NCI-H526 treated with DMSO at 0.1 percent for 48 hours (cell line): ENCODE results near the gene ANKRD24.
"Not testable (repeated sequence)": the region's sequence is repeated elsewhere in the genome, so short reads cannot be mapped to it uniquely, and the experiment has no call there.

Source experiments
- DNase-seq: peaks from one replicate; lab custom pipeline; 2025; lab: John Stamatoyannopoulos, UW

ANKRD24 gene

GRCh38 chr19:4182084-4182810, at the start of gene ANKRD24, which contains the start of gene SIRT6:
Gene ANKRD24, plus strand, starts transcription at chr19:4182689. Its CDS starts 3,737 bp downstream, at chr19:4186426.
Gene SIRT6, minus strand, starts transcription at chr19:4182563. Its CDS starts 24 bp downstream, at chr19:4182539.
- DNase-seq = peak; percentile 71

- DNase-seq = no peak
Observed at GRCh38 chr19:4134351-4134750, 48.1 kb upstream of the ANKRD24 start.

GRCh38 chr19:4135386-4135785, 47.1 kb upstream of the ANKRD24 start:
- not testable (repeated sequence) for DNase-seq

GRCh38 chr19:4136680-4137088, 45.8 kb upstream of the ANKRD24 start:
- DNase-seq = no peak

- DNase-seq = no peak
Observed at GRCh38 chr19:4138445-4138844, 44.0 kb upstream of the ANKRD24 start.

- DNase-seq = no peak
Observed at GRCh38 chr19:4139614-4140236, 42.8 kb upstream of the ANKRD24 start.

GRCh38 chr19:4140237-4140711, 42.2 kb upstream of the ANKRD24 start:
- DNase-seq = peak; percentile 11

- not testable (repeated sequence) for DNase-seq
Observed at GRCh38 chr19:4142916-4143315, 39.6 kb upstream of the ANKRD24 start.

- no peak for DNase-seq
Observed at GRCh38 chr19:4144666-4145249, 37.7 kb upstream of the ANKRD24 start.

GRCh38 chr19:4149518-4150288, 32.8 kb upstream of the ANKRD24 start:
- no peak for DNase-seq

- no peak for DNase-seq
Observed at GRCh38 chr19:4151623-4152022, 30.9 kb upstream of the ANKRD24 start.

- DNase-seq = no peak
Observed at GRCh38 chr19:4152241-4152998, 30.1 kb upstream of the ANKRD24 start.

GRCh38 chr19:4154571-4155312, 27.7 kb upstream of the ANKRD24 start:
- DNase-seq = no peak

GRCh38 chr19:4157164-4157563, 25.3 kb upstream of the ANKRD24 start:
- no peak for DNase-seq

- not testable (repeated sequence) for DNase-seq
Observed at GRCh38 chr19:4157971-4158370, 24.5 kb upstream of the ANKRD24 start.

- no peak for DNase-seq
Observed at GRCh38 chr19:4161415-4162077, 20.9 kb upstream of the ANKRD24 start.

- no peak for DNase-seq
Observed at GRCh38 chr19:4164262-4164661, 18.2 kb upstream of the ANKRD24 start.

- DNase-seq = no peak
Observed at GRCh38 chr19:4171676-4172075, 10.8 kb upstream of the ANKRD24 start.

GRCh38 chr19:4172861-4173473, 9.5 kb upstream of the ANKRD24 start:
- DNase-seq = no peak
